ENCODE data around the gene DUSP22. TPM values are rescaled to one million over a fixed set of nuclear protein-coding genes. Genes with fewer than 3 reads are reported as not detected.

The DUSP22 gene
- total RNA-seq, 1 experiment from 2014 or later, result 25.0 TPM

DNA sequence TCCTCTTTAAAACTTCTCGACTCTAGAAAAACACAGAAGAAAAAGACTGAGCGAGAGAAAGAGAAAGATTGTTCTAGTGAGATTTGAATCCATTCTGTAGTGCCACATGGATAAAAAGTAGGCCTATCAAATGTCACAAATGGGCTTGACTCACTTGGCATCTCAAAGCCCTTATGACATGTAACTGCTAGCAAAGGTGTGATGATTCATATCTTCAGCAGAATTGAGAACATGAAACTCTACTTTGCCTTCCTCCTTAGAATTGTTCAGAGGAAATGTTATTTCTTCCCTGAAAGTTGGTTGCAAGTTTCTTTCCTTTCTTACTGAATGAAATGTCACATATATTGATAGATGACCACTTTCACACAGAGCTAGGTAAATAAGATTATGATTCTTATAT, 40.4 kb upstream of the DUSP22 start:
- H3K4me1 ChIP-seq (ENCODE audit: insufficient read depth, low read length), result no peaks in the 10 kb centered on the region
- no peak overlapping the region for H3K4me2 ChIP-seq (ENCODE audit: insufficient read depth, insufficient read length, low read length)
- no peaks in the 10 kb centered on the region for H3K27me3 ChIP-seq (ENCODE audit: insufficient read depth, low read length)
- no peak overlapping the region for H2BK5ac ChIP-seq (ENCODE audit: insufficient read length, low read length)
- H3K14ac ChIP-seq (ENCODE audit: insufficient read depth, low read length), result no peak overlapping the region
- no peak overlapping the region for H3K9ac ChIP-seq (ENCODE audit: extremely low read depth, insufficient read length, low read length)
- H3K27ac ChIP-seq (ENCODE audit: insufficient read length, low read depth, low read length), result no peak overlapping the region
- Mint-ChIP-seq H3K36me3 (ENCODE audit: insufficient read depth in 1 of 3, low read depth in 3 of 3) (no peaks in the 10 kb centered on the region), H3K27ac (no peak overlapping the region), H3K4me3 (no peak overlapping the region), H3K9me3 (peaks cover 0 to 4% of the 10 kb centered on the region in 2 experiments; a peak in 2 of 5 replicates), H3K4me1 (no peaks in the 10 kb centered on the region), H3K27me3 (ENCODE audit: low read depth) (peaks cover 1% of the 10 kb centered on the region; the same call in 1 of the 2 replicates)
- no peak overlapping the region for H3K18ac ChIP-seq (ENCODE audit: insufficient read length, low read depth, low read length)
- no peak overlapping the region for H3T11ph ChIP-seq (ENCODE audit: low read length)
- no peak overlapping the region for H2BK15ac ChIP-seq (ENCODE audit: low read depth, low read length)
- no peaks in the 10 kb centered on the region for H3K79me1 ChIP-seq (ENCODE audit: insufficient read depth, low read depth, low read length, poor library complexity, severe bottlenecking)
- no peak overlapping the region for H3K4ac ChIP-seq (ENCODE audit: low read depth, low read length)
- no peak overlapping the region for H2AK5ac ChIP-seq (ENCODE audit: insufficient read length, low read length)
- H3K23me2 ChIP-seq (ENCODE audit: insufficient read length, low read depth, low read length, poor library complexity, severe bottlenecking), result no peaks in the 10 kb centered on the region
- H4K91ac ChIP-seq (ENCODE audit: insufficient read length, low read depth, low read length), result no peak overlapping the region
- H4K5ac ChIP-seq (ENCODE audit: insufficient read length, low read depth, low read length), result no peak overlapping the region
- TF ChIP-seq, protein P1, sequence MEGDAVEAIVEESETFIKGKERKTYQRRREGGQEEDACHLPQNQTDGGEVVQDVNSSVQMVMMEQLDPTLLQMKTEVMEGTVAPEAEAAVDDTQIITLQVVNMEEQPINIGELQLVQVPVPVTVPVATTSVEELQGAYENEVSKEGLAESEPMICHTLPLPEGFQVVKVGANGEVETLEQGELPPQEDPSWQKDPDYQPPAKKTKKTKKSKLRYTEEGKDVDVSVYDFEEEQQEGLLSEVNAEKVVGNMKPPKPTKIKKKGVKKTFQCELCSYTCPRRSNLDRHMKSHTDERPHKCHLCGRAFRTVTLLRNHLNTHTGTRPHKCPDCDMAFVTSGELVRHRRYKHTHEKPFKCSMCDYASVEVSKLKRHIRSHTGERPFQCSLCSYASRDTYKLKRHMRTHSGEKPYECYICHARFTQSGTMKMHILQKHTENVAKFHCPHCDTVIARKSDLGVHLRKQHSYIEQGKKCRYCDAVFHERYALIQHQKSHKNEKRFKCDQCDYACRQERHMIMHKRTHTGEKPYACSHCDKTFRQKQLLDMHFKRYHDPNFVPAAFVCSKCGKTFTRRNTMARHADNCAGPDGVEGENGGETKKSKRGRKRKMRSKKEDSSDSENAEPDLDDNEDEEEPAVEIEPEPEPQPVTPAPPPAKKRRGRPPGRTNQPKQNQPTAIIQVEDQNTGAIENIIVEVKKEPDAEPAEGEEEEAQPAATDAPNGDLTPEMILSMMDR (conservative IDR thresholded peaks at IDR 0.05), result no peak
- H3K23ac ChIP-seq (ENCODE audit: insufficient read length, low read depth, low read length), result no peak overlapping the region
- no peak overlapping the region for H4K8ac ChIP-seq (replicated peaks; ENCODE audit: insufficient read length, low read depth, low read length)
- no peak overlapping the region for H3K56ac ChIP-seq (ENCODE audit: insufficient read length, low read depth, low read length)
- DNase-seq, result no peak
- WGBS (ENCODE audit: extremely low coverage, insufficient read length, low lambda C conversion rate), result no CpG with 5 or more reads among the region's 2 CpGs
- no peaks in the 10 kb centered on the region for H4K20me1 ChIP-seq (ENCODE audit: control insufficient read depth, insufficient read depth, insufficient read length)
- no peaks in the 10 kb centered on the region for H3K9me3 ChIP-seq (ENCODE audit: control insufficient read depth, low read depth, low read length)
- H2BK20ac ChIP-seq (ENCODE audit: low read depth, low read length, poor library complexity, severe bottlenecking), result no peak overlapping the region
- H2BK12ac ChIP-seq (ENCODE audit: insufficient read length, low read depth, low read length), result no peak overlapping the region
- no peak overlapping the region for H2BK120ac ChIP-seq (ENCODE audit: low read depth, low read length, poor library complexity, severe bottlenecking)
- H3K79me2 ChIP-seq (ENCODE audit: insufficient read depth, low read length), result no peaks in the 10 kb centered on the region
- no peak overlapping the region for H2AFZ ChIP-seq (ENCODE audit: low read length)

All from H9 (cell line).